ENCODE measurements around the gene TASOR2. TPM values are rescaled to one million over a fixed set of nuclear protein-coding genes. Genes with fewer than 3 reads are reported as not detected.

TASOR2 gene
- total RNA-seq (10 to 100 TPM; 24.4 to 36.9 (median 30.2) TPM), polyA plus RNA-seq (10 to 100 TPM; 10.7 to 11.9 TPM)

- Histone ChIP-seq H3K9me3 (no peaks in the 10 kb centered on the region), H3K4me3 (peak within 1 kb of the TSS; percentile 88 to 98 (median 93)), H3K27me3 (no peaks in the 10 kb centered on the region), H3K27ac (peak within 1 kb of the TSS; percentile 81 to 83 (median 82)), H3K36me3 (no peaks in the 10 kb centered on the region), H3K4me1 (peaks cover 7 to 12% (median 11%) of the 10 kb centered on the region in 3 donors)
- DNase-seq = peak; percentile 97 to 99 (median 98)
- WGBS, 2 donors = 0 to 1% methylated on average over 53 to 54 of the region's 54 CpGs
- peak; percentile 94 to 99 (median 98) for ATAC-seq
- FAIRE-seq = peak; percentile 47
- intact Hi-C loops (cut with DNase I) = no loop called here
- TF ChIP-seq CTCF (IDR thresholded peaks at IDR 0.05) = no peak
These were observed at the start of gene TASOR2 for GRCh38 chr10:5684318-5684970. TSS of gene TASOR2 (plus strand) at chr10:5684838. CDS start at chr10:5720643, 35,805 bp downstream.

DNA sequence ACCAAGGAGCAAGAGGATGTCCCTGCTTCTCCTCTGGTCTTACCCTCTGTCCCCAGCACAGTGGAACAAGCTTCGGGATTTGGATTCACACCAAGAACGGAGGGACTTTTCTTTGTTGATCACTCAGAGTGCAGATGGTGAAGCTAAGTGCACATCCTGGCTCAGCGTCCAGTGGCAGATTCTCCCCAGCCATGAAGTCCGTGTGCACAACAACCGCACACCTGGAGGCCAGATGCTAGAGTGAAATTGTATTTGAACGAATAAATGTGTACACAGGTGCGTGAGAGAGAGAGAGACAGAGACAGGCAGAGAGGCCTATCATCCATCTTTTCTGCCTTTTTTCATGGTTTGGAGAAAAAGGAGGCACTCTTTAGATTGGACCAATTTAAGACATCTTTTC is 49.7 kb upstream of the TASOR2 start:
- Histone ChIP-seq H3K27me3 (no peaks in the 10 kb centered on the region), H3K4me3 (no peak overlapping the region), H3K36me3 (peaks cover 0 to 14% (median 3%) of the 10 kb centered on the region in 3 donors), H3K4me1 (peaks cover 14 to 31% (median 18%) of the 10 kb centered on the region in 3 donors), H3K27ac (no peak overlapping the region), H3K9me3 (no peaks in the 10 kb centered on the region)
- ATAC-seq = no peak
- no peak for FAIRE-seq
- WGBS, 2 donors = 82 to 86% methylated on average over 7 of the region's 7 CpGs
- intact Hi-C loops (cut with DNase I) = no loop called here
- TF ChIP-seq CTCF (IDR thresholded peaks at IDR 0.05) = no peak
- DNase-seq = no peak

DNA sequence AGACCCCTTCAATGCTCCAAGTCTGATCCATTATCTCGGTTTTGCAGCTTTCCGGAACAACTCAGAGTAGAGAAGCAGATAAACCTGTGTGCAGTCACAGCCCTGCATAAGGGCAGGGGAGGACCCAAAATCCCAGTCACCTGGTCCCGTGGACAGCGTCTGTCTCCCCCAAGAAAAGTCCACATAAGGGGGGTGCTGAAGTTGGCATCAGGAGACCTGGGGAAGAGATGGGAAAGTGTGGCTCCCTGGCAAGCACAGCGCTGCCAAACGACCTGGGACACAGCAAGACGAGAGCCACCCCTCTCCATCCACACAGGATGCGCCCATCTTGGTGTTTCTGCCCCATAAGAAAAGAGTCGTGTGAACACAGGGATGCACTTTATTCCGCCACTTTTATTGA is 46.1 kb upstream of the TASOR2 start:
- no peak for ATAC-seq
- Histone ChIP-seq H3K4me1 (no peaks in the 10 kb centered on the region), H3K27ac (no peak overlapping the region), H3K9me3 (no peaks in the 10 kb centered on the region), H3K4me3 (no peak overlapping the region), H3K36me3 (peaks cover 0 to 32% (median 17%) of the 10 kb centered on the region in 3 donors), H3K27me3 (no peaks in the 10 kb centered on the region)
- intact Hi-C loops (cut with DNase I) = no loop called here
- TF ChIP-seq CTCF (IDR thresholded peaks at IDR 0.05) = no peak
- FAIRE-seq = no peak
- DNase-seq = peak in 1 of 6 donors; percentile 24
- WGBS, 2 donors = 94 to 98% methylated on average over 10 of the region's 10 CpGs

DNA sequence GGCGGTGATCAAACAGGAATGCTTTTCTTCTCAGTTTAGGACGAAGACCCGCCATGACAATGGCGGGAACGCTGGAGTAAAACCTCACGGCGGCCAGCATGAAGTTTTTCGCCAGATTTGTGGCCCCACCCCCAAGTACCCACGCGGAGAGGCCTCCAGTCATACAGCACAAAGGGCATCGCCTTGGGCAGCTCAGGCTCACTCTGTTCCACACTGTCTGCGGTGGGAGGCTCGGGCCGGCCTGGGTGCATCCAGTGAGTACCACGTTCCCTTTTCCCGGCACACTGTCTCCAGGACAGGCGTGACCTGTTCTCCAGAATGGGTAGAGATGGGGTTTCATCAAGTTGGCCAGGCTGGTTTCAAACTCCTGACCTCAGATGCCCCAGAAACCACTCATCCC is 45.6 kb upstream of the TASOR2 start:
- FAIRE-seq = no peak

More for the DNA sequence above, 45.6 kb upstream of the TASOR2 start:
- no peak for TF ChIP-seq CTCF (IDR thresholded peaks at IDR 0.05)
- Histone ChIP-seq H3K27ac (no peak overlapping the region), H3K4me1 (no peaks in the 10 kb centered on the region), H3K4me3 (no peak overlapping the region), H3K36me3 (peaks cover 0 to 32% (median 21%) of the 10 kb centered on the region in 3 donors), H3K9me3 (no peaks in the 10 kb centered on the region), H3K27me3 (no peaks in the 10 kb centered on the region)
- ATAC-seq = no peak
- intact Hi-C loops (cut with DNase I) = no loop called here
- WGBS, 2 donors = 95% methylated on average over 17 of the region's 17 CpGs
- peak in 1 of 6 donors; percentile 49 for DNase-seq
